GM11168 (cell line): Measurements from ENCODE around the gene ATP11A.

ENCODE experiments used
- in situ Hi-C: fragments of 300-500 bp; cut with MboI; formaldehyde crosslinking; loops from one replicate; pipeline ENCODE4 v1.12.0; 2022; ENCODE audit warnings: low sequenced_read_pairs; ENCODE audit not compliant: unreplicated experiment

The ATP11A gene

GRCh38 chr13:112931028-112931934 lies 241.4 kb downstream of the ATP11A start:
- in situ Hi-C loops = no loop called here

GRCh38 chr13:112932971-112933370 lies 243.1 kb downstream of the ATP11A start:
- in situ Hi-C loops = no loop called here

GRCh38 chr13:112933649-112934048 lies 243.8 kb downstream of the ATP11A start:
- in situ Hi-C loops = no loop called here

GRCh38 chr13:112934078-112934477 lies 244.2 kb downstream of the ATP11A start:
- in situ Hi-C loops = no loop called here
